ENCODE measurements around the gene PLEKHG1.

- no peak for TF ChIP-seq CTCF (IDR thresholded peaks at IDR 0.05)
- no peak for TF ChIP-seq POLR2A (IDR thresholded peaks at IDR 0.05)
These were observed 3.5 kb downstream of the PLEKHG1 start for GRCh38 chr6:150603176-150603575.
